ENCODE results near the gene SPHKAP. TPM values are rescaled to one million over a fixed set of nuclear protein-coding genes. Genes with fewer than 3 reads are reported as not detected.
A peak's percentile ranks its signal among the peaks of the same experiment; 100 is the strongest.
"Not testable (repeated sequence)": the region's sequence is repeated elsewhere in the genome, so short reads cannot be mapped to it uniquely, and the experiment has no call there.

The SPHKAP gene
- polyA plus RNA-seq, 1 donor (not counting 4 experiments of a cell fraction or from before 2014, with no cell fraction given) = not detected

DNA sequence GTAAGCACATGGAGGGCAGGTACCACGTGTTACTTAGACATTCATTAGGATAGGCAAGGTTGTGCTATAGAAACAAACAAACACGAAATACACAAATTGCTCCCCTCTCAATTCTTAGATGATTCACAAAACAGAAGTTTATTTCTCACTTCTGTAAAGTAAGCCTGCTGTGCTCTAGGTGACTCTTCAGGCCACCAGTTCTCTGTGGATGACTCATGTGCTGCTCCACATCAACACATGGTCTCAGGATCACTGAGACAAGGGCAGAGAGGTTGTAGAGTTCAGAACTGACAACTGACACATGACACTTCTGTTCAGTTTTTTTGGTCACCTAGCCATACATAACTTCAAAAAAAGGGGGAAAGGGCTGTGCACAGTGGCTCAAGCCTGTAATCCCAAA, 239.5 kb downstream of the SPHKAP start:
- DNase-seq (ENCODE audit: low read depth, low spot score) (no peak), FAIRE-seq (no peak)
- dilution Hi-C loops (cut with MboI; ENCODE audit: extremely low pct_ligation_motif_present, low sequenced_read_pairs) = no loop called here
- H3K27me3 ChIP-seq (ENCODE audit: control insufficient read depth, extremely low read depth, insufficient read depth, low read length) = no peaks in the 10 kb centered on the region
- no peaks in the 10 kb centered on the region for H3K79me2 ChIP-seq (ENCODE audit: control insufficient read depth, insufficient read depth, low read length)
- no peaks in the 10 kb centered on the region for H4K20me1 ChIP-seq (ENCODE audit: control insufficient read depth, extremely low read depth, insufficient read depth, low read length)
- no peaks in the 10 kb centered on the region for H3K4me1 ChIP-seq (ENCODE audit: control insufficient read depth, extremely low read depth, insufficient read depth, low read length)
- TF ChIP-seq, protein P1, sequence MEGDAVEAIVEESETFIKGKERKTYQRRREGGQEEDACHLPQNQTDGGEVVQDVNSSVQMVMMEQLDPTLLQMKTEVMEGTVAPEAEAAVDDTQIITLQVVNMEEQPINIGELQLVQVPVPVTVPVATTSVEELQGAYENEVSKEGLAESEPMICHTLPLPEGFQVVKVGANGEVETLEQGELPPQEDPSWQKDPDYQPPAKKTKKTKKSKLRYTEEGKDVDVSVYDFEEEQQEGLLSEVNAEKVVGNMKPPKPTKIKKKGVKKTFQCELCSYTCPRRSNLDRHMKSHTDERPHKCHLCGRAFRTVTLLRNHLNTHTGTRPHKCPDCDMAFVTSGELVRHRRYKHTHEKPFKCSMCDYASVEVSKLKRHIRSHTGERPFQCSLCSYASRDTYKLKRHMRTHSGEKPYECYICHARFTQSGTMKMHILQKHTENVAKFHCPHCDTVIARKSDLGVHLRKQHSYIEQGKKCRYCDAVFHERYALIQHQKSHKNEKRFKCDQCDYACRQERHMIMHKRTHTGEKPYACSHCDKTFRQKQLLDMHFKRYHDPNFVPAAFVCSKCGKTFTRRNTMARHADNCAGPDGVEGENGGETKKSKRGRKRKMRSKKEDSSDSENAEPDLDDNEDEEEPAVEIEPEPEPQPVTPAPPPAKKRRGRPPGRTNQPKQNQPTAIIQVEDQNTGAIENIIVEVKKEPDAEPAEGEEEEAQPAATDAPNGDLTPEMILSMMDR (optimal IDR thresholded peaks at IDR 0.05 in 1 of 3, IDR thresholded peaks at IDR 0.05 in 1 of 3, conservative IDR thresholded peaks at IDR 0.05 in 1 of 3; ENCODE audit: extremely low read depth in 1 of 3, insufficient read depth in 2 of 3, low read length in 3 of 3) = no peak
- no peak for TF ChIP-seq EZH2 (IDR thresholded peaks at IDR 0.05; ENCODE audit: low read length)
- H3K9me3 ChIP-seq (ENCODE audit: control insufficient read depth, low read depth, low read length) = no peaks in the 10 kb centered on the region
- no peak overlapping the region for H3K27ac ChIP-seq (ENCODE audit: control insufficient read depth, insufficient read depth, low read length)
- no peaks in the 10 kb centered on the region for H3K36me3 ChIP-seq (ENCODE audit: control insufficient read depth in 2 of 2, extremely low read depth in 1 of 2, insufficient read depth in 2 of 2, low read length in 2 of 2)
- H3K9ac ChIP-seq (ENCODE audit: control insufficient read depth, extremely low read depth, insufficient read depth, low read length) = no peak overlapping the region
- no peak overlapping the region for H2AFZ ChIP-seq (ENCODE audit: control insufficient read depth, low read length)
- no peak overlapping the region for H3K4me3 ChIP-seq (ENCODE audit: control insufficient read depth in 2 of 3, extremely low read depth in 1 of 3, insufficient read depth in 2 of 3, low read depth in 1 of 3, low read length in 3 of 3)
- no peaks in the 10 kb centered on the region for H3K9me1 ChIP-seq (ENCODE audit: control insufficient read depth, extremely low read depth, insufficient read depth, low read length)
- no peak overlapping the region for H3K4me2 ChIP-seq (ENCODE audit: control insufficient read depth, extremely low read depth, insufficient read depth, low read depth, low read length)

- Histone ChIP-seq H3K27me3 (ENCODE audit: control insufficient read depth, extremely low read depth, insufficient read depth, low read length) (no peaks in the 10 kb centered on the region), H3K4me1 (ENCODE audit: control insufficient read depth, extremely low read depth, insufficient read depth, low read length) (no peaks in the 10 kb centered on the region), H3K9me3 (ENCODE audit: control insufficient read depth, low read depth, low read length) (no peaks in the 10 kb centered on the region), H3K9ac (ENCODE audit: control insufficient read depth, extremely low read depth, insufficient read depth, low read length) (no peak overlapping the region), H3K4me2 (ENCODE audit: control insufficient read depth, extremely low read depth, insufficient read depth, low read depth, low read length) (no peak overlapping the region), H2AFZ (ENCODE audit: control insufficient read depth, low read length) (no peak overlapping the region), H3K4me3 (ENCODE audit: control insufficient read depth in 2 of 3, extremely low read depth in 1 of 3, insufficient read depth in 2 of 3, low read depth in 1 of 3, low read length in 3 of 3) (no peak overlapping the region), H3K9me1 (ENCODE audit: control insufficient read depth, extremely low read depth, insufficient read depth, low read length) (no peaks in the 10 kb centered on the region), H3K36me3 (ENCODE audit: control insufficient read depth in 2 of 2, extremely low read depth in 1 of 2, insufficient read depth in 2 of 2, low read length in 2 of 2) (no peaks in the 10 kb centered on the region), H4K20me1 (ENCODE audit: control insufficient read depth, extremely low read depth, insufficient read depth, low read length) (no peaks in the 10 kb centered on the region), H3K79me2 (ENCODE audit: control insufficient read depth, insufficient read depth, low read length) (no peaks in the 10 kb centered on the region), H3K27ac (ENCODE audit: control insufficient read depth, insufficient read depth, low read length) (no peak overlapping the region)
- peak; percentile 56 for FAIRE-seq
- dilution Hi-C loops (cut with MboI; ENCODE audit: extremely low pct_ligation_motif_present, low sequenced_read_pairs) = no loop called here
- DNase-seq (ENCODE audit: low read depth, low spot score) = no peak
- TF ChIP-seq EZH2 (IDR thresholded peaks at IDR 0.05; ENCODE audit: low read length) = no peak
- TF ChIP-seq, protein P1 (optimal IDR thresholded peaks at IDR 0.05 in 1 of 3, IDR thresholded peaks at IDR 0.05 in 1 of 3, conservative IDR thresholded peaks at IDR 0.05 in 1 of 3; ENCODE audit: extremely low read depth in 1 of 3, insufficient read depth in 2 of 3, low read length in 3 of 3) = peak; percentile 64 to 73 (median 66)
Observed at GRCh38 chr2:227939271-227940027, 242.0 kb downstream of the SPHKAP start.

DNA sequence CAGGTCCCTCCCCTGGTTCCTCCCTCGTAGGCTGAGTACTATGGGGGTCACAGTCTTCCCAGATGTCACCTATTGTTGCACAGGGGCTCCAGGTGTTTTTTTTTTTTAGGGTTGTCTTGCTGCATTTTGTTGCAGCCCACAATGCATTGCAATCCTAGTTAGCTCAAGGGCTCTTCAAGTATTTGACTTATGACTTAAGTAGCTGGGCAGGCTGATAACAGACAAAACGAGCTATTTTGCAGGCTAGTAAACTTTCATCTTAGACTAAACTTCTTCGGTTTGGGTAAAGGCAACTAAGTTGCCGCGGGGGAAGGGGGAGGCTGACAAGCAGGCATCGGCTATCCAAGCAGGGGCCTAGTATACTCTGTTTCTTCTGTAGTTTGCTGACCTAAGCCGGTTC, 245.2 kb downstream of the SPHKAP start:
- DNase-seq (ENCODE audit: low read depth, low spot score); H3K27ac ChIP-seq (ENCODE audit: control insufficient read depth, insufficient read depth, low read length); H3K4me3 ChIP-seq (ENCODE audit: control insufficient read depth in 2 of 3, extremely low read depth in 1 of 3, insufficient read depth in 2 of 3, low read depth in 1 of 3, low read length in 3 of 3); dilution Hi-C loops (cut with MboI; ENCODE audit: extremely low pct_ligation_motif_present, low sequenced_read_pairs); H3K4me1 ChIP-seq (ENCODE audit: control insufficient read depth, extremely low read depth, insufficient read depth, low read length); FAIRE-seq; H4K20me1 ChIP-seq (ENCODE audit: control insufficient read depth, extremely low read depth, insufficient read depth, low read length); H3K4me2 ChIP-seq (ENCODE audit: control insufficient read depth, extremely low read depth, insufficient read depth, low read depth, low read length); H2AFZ ChIP-seq (ENCODE audit: control insufficient read depth, low read length); H3K36me3 ChIP-seq (ENCODE audit: control insufficient read depth in 2 of 2, extremely low read depth in 1 of 2, insufficient read depth in 2 of 2, low read length in 2 of 2); H3K9me1 ChIP-seq (ENCODE audit: control insufficient read depth, extremely low read depth, insufficient read depth, low read length); H3K9me3 ChIP-seq (ENCODE audit: control insufficient read depth, low read depth, low read length); H3K27me3 ChIP-seq (ENCODE audit: control insufficient read depth, extremely low read depth, insufficient read depth, low read length); H3K79me2 ChIP-seq (ENCODE audit: control insufficient read depth, insufficient read depth, low read length); H3K9ac ChIP-seq (ENCODE audit: control insufficient read depth, extremely low read depth, insufficient read depth, low read length): not testable (repeated sequence)

Data from keratinocyte (primary cell).